GM19035 (cell line): ENCODE measurements around the gene EIF4G1.
A peak's percentile ranks its signal among the peaks of the same experiment; 100 is the strongest.
"Not testable (repeated sequence)": the region's sequence is repeated elsewhere in the genome, so short reads cannot be mapped to it uniquely, and the experiment has no call there.

ENCODE experiments used
- ATAC-seq: cut with Tn5 transposase; IDR thresholded peaks from one replicate; pipeline ENCODE4 v1.9.1; 2021; ENCODE audit not compliant: unreplicated experiment

EIF4G1 gene

GRCh38 chr3:184333190-184333589, 18.8 kb downstream of the EIF4G1 start:
- no peak for ATAC-seq

GRCh38 chr3:184333700-184334099, 19.3 kb downstream of the EIF4G1 start:
- ATAC-seq: no peak

- ATAC-seq: no peak
Measured at GRCh38 chr3:184334470-184335158, 20.2 kb downstream of the EIF4G1 start.

- peak; percentile 8 for ATAC-seq
Measured at GRCh38 chr3:184335291-184335660, 20.9 kb downstream of the EIF4G1 start.

GRCh38 chr3:184335661-184336546, 21.5 kb downstream of the EIF4G1 start:
- ATAC-seq: peak; percentile 73

- no peak for ATAC-seq
Measured at GRCh38 chr3:184336547-184337398, 22.4 kb downstream of the EIF4G1 start.

- no peak for ATAC-seq
Measured at GRCh38 chr3:184337399-184337714, 23.0 kb downstream of the EIF4G1 start, which contains the start of gene FAM131A. Gene FAM131A (plus strand): TSS chr3:184337600. CDS start chr3:184337631, 31 bp downstream.

- no peak for ATAC-seq
Measured at GRCh38 chr3:184337981-184338380, 23.6 kb downstream of the EIF4G1 start.

GRCh38 chr3:184338511-184338945, 24.1 kb downstream of the EIF4G1 start:
- no peak for ATAC-seq

GRCh38 chr3:184339001-184339400, 24.6 kb downstream of the EIF4G1 start:
- ATAC-seq: no peak

- ATAC-seq: not testable (repeated sequence)
Measured at GRCh38 chr3:184339451-184340135, 25.2 kb downstream of the EIF4G1 start.

- no peak for ATAC-seq
Measured at GRCh38 chr3:184341925-184342324, 27.5 kb downstream of the EIF4G1 start.

GRCh38 chr3:184343200-184343876, 28.9 kb downstream of the EIF4G1 start:
- ATAC-seq: no peak

- no peak for ATAC-seq
Measured at GRCh38 chr3:184344579-184345316, 30.3 kb downstream of the EIF4G1 start.

- no peak for ATAC-seq
Measured at GRCh38 chr3:184345317-184346144, 31.1 kb downstream of the EIF4G1 start.

- ATAC-seq: no peak
Measured at GRCh38 chr3:184346480-184347190, 32.2 kb downstream of the EIF4G1 start.

GRCh38 chr3:184347321-184348056, 33.1 kb downstream of the EIF4G1 start:
- ATAC-seq: no peak
